Measurements from ENCODE around the gene ZNF618. TPM values are rescaled to one million over a fixed set of nuclear protein-coding genes. Genes with fewer than 3 reads are reported as not detected.

The ZNF618 gene
- total RNA-seq, 2 donors from 2014 or later, result 1.4 to 3.0 TPM

GRCh38 chr9:114093031-114093471, 216.9 kb downstream of the ZNF618 start:
- no peaks in the 10 kb centered on the region for H3K9me3 ChIP-seq
- no peak for DNase-seq (ENCODE audit: low spot score)
- no peak overlapping the region for H3K27ac ChIP-seq
- no peak for TF ChIP-seq CTCF (IDR thresholded peaks at IDR 0.05)
- H3K27me3 ChIP-seq, result no peaks in the 10 kb centered on the region
- H3K4me1 ChIP-seq, result peaks cover 0 to 6% of the 10 kb centered on the region in 2 donors
- H3K4me3 ChIP-seq, result no peak overlapping the region
- H3K36me3 ChIP-seq, result no peaks in the 10 kb centered on the region

DNA sequence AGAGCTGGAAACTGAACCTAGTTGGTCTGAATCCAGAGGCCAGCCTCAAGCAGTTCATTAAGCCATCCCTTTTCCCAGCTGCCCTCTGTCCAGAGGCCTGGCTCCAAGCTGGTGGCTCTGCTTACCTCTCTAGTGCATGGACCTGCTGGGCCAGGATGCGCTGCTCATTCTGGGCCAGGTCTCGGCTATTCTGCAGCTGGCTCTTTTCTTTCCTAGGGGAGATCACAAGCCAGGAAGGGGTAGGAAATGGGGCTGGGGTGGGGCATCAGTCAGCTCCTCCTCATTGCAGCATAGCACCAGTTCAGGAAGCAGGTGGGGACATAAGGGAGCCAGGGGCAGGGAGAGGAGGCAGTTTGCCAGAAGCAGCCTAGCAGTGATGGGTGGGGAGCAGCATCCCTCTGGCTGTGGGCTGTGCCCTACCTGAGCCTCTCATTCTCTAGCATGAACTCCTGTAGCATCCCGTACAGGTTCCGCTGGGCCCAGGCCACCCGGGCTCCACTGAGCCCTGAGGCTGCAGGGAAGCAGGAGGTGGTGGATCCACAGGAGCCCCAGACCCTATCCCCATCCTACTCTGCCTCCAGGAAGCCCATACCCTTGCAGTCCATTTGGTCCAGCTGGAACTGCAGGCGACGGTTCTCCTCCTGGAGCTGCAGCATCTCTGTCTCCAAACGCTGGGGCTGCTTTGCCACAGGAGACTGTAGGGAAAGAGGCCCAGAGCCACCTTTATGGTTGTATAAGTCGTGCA, 217.8 kb downstream of the ZNF618 start:
- no peak for DNase-seq (ENCODE audit: low spot score)
- Histone ChIP-seq H3K27ac (no peak overlapping the region), H3K36me3 (no peaks in the 10 kb centered on the region), H3K9me3 (no peaks in the 10 kb centered on the region), H3K4me3 (no peak overlapping the region), H3K4me1 (peaks cover 0 to 14% of the 10 kb centered on the region in 2 donors), H3K27me3 (no peaks in the 10 kb centered on the region)
- TF ChIP-seq CTCF (IDR thresholded peaks at IDR 0.05), result no peak

- no peaks in the 10 kb centered on the region for H3K27me3 ChIP-seq
- no peak for DNase-seq (ENCODE audit: low spot score)
- no peak for TF ChIP-seq CTCF (IDR thresholded peaks at IDR 0.05)
These were observed 218.9 kb downstream of the ZNF618 start for GRCh38 chr9:114094971-114095370.

GRCh38 chr9:114096041-114096511, 220.0 kb downstream of the ZNF618 start:
- DNase-seq (ENCODE audit: low spot score), result no peak
- H3K4me3 ChIP-seq, result no peak overlapping the region
- no peaks in the 10 kb centered on the region for H3K9me3 ChIP-seq
- H3K4me1 ChIP-seq, result peaks cover 0 to 16% of the 10 kb centered on the region in 2 donors
- no peak for TF ChIP-seq CTCF (IDR thresholded peaks at IDR 0.05)
- no peak overlapping the region for H3K27ac ChIP-seq
- no peaks in the 10 kb centered on the region for H3K27me3 ChIP-seq
- no peaks in the 10 kb centered on the region for H3K36me3 ChIP-seq

More at GRCh38 chr9:114094971-114095370, 218.9 kb downstream of the ZNF618 start:
- Histone ChIP-seq H3K4me1 (peaks cover 0 to 16% of the 10 kb centered on the region in 2 donors), H3K4me3 (no peak overlapping the region), H3K27ac (no peak overlapping the region), H3K36me3 (no peaks in the 10 kb centered on the region), H3K9me3 (no peaks in the 10 kb centered on the region)

DNA sequence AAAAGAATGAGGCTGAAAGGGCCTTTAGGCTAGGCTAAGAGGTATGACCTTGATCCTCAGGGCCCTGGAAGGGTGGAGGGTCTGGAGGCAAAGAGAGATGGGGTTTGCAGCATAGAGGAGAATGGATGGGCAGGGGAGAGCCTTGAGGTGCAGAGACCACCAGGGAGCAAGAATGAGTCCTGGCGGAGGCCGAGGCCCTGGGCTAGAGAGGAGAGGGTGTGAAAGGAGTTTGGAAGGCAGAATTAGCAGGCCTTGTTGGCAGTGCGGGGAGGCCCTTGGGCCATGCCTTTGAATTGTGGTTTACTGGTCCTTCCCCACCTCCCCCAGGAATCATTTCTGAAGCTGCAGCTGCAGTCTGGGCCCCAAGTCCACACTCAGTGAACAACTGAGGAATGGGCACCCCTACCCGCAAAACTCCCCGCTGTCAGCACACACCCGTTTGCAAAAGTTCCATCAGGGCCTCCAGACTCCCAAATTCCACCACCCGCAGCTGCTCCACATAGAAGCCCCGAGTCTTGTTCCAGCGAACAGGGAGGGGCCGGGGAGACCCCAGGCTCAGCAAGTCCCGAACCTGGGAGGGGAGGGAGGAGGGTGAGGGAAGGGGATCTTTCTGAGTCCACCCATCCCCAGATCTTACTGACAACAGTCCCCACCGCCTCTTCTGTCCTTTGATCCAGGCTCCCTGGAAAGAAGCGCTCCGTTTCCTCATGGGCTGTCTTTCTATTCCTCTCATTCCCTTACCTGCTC, 220.9 kb downstream of the ZNF618 start:
- H3K27me3 ChIP-seq, result no peaks in the 10 kb centered on the region
- no peak for TF ChIP-seq CTCF (IDR thresholded peaks at IDR 0.05)
- peaks cover 0 to 16% of the 10 kb centered on the region in 2 donors for H3K4me1 ChIP-seq
- H3K36me3 ChIP-seq, result no peaks in the 10 kb centered on the region
- no peak for DNase-seq (ENCODE audit: low spot score)
- H3K27ac ChIP-seq, result no peak overlapping the region
- H3K4me3 ChIP-seq, result no peak overlapping the region
- H3K9me3 ChIP-seq, result no peaks in the 10 kb centered on the region
